GM23248 (cell line): ENCODE results near the gene LRIG2. TPM values are rescaled to one million over a fixed set of nuclear protein-coding genes. Genes with fewer than 3 reads are reported as not detected.

Experiments
- DNase-seq: peaks from one replicate; pipeline ENCODE4 v3.0.0-alpha.2; 2015
- H2AFZ ChIP-seq: fragments of 200-600 bp; sonication (generic); 2 replicates; pipeline ENCODE4 v1.6.1; 2016; ENCODE audit warnings: antibody characterized with exemption
- H3F3A ChIP-seq: fragments of 200-600 bp; sonication (generic); 2 replicates; pipeline ENCODE4 v1.6.1; 2016; ENCODE audit warnings: mild to moderate bottlenecking, antibody characterized with exemption, mixed run types; ENCODE audit not compliant: insufficient read depth
- H3K27ac ChIP-seq: fragments of 200-600 bp; sonication (generic); 2 replicates; pipeline ENCODE4 v1.5.1; 2016; ENCODE audit warnings: mild to moderate bottlenecking
- H3K27me3 ChIP-seq: fragments of 200-600 bp; sonication (generic); replicated peaks from 2 replicates; pipeline ENCODE4 v1.6.1; 2016; ENCODE audit warnings: mild to moderate bottlenecking; ENCODE audit not compliant: insufficient read depth
- H3K36me3 ChIP-seq: fragments of 200-600 bp; sonication (generic); 2 replicates; pipeline ENCODE4 v1.6.1; 2016; ENCODE audit warnings: low read depth, mild to moderate bottlenecking
- H3K4me1 ChIP-seq: fragments of 200-600 bp; sonication (generic); 2 replicates; pipeline ENCODE4 v1.6.1; 2016; ENCODE audit warnings: mild to moderate bottlenecking; ENCODE audit not compliant: insufficient read depth
- H3K4me2 ChIP-seq: fragments of 200-600 bp; sonication (generic); one replicate; pipeline ENCODE4 v1.6.1; 2016; ENCODE audit warnings: mild to moderate bottlenecking; ENCODE audit not compliant: unreplicated experiment
- H3K4me3 ChIP-seq: fragments of 200-600 bp; sonication (generic); 2 replicates; pipeline ENCODE4 v1.5.1; 2016; ENCODE audit warnings: mild to moderate bottlenecking
- H3K79me2 ChIP-seq: fragments of 200-600 bp; sonication (generic); 2 replicates; pipeline ENCODE4 v1.6.1; 2016; ENCODE audit warnings: mild to moderate bottlenecking; ENCODE audit not compliant: insufficient read depth
- H3K9ac ChIP-seq: fragments of 200-600 bp; sonication (generic); 2 replicates; pipeline ENCODE4 v1.6.1; 2016; ENCODE audit warnings: mild to moderate bottlenecking
- H3K9me2 ChIP-seq: fragments of 200-600 bp; sonication (generic); 2 replicates; pipeline ENCODE4 v1.6.1; 2016; ENCODE audit warnings: mixed run types, mild to moderate bottlenecking, moderate library complexity; ENCODE audit not compliant: insufficient read depth
- H3K9me3 ChIP-seq: fragments of 200-600 bp; sonication (generic); one replicate; pipeline ENCODE4 v1.6.1; 2017; ENCODE audit warnings: low read depth
- H4K20me1 ChIP-seq: fragments of 200-600 bp; sonication (generic); 2 replicates; pipeline ENCODE4 v1.6.0; 2016; ENCODE audit not compliant: insufficient read depth
- EZH2 ChIP-seq: fragments of 200-600 bp; sonication (generic); IDR thresholded peaks from 2 replicates; pipeline ENCODE4 v1.6.1; 2018; ENCODE audit warnings: antibody characterized with exemption, mild to moderate bottlenecking; ENCODE audit not compliant: insufficient read depth, poor library complexity, severe bottlenecking
- EZH2phosphoT487 ChIP-seq: fragments of 200-600 bp; sonication (generic); IDR thresholded peaks from 2 replicates; pipeline ENCODE4 v1.6.1; 2018; ENCODE audit warnings: antibody characterized with exemption, moderate library complexity, mild to moderate bottlenecking, low read depth; ENCODE audit not compliant: insufficient read depth
- WGBS, 2 experiments: methylation state at CpG; one replicate each; pipeline ENCODE4 v1.1.6; 2015 to 2017; ENCODE audit warnings: low lambda C conversion rate in 2 of 2, low coverage in 1 of 2; ENCODE audit errors: missing lambda C conversion rate in 2 of 2; 5-methylcytosine and 5-hydroxymethylcytosine counted together
- in situ Hi-C: fragments of 300-500 bp; cut with MboI; formaldehyde crosslinking; loops from 2 replicates; pipeline ENCODE4 v1.15.0; 2020
- polyA plus RNA-seq: library from polyadenylated mRNA; unstranded; fragments of >200 nt; fragmentation: Nextera tagmentation; extraction: Ambion mirVana; gene quantifications from 2 replicates; pipeline ENCODE4 v1.2.1, GENCODE V29; 2016
- total RNA-seq: library from RNA; depleted of rRNA; stranded (reverse); fragments of >200 nt; shearing (Covaris generic); gene quantifications from 2 replicates; pipeline ENCODE4 v1.2.3, GENCODE V29; 2014

The LRIG2 gene
- total and polyA plus RNA-seq, 2 experiments from 2014 or later = 4.1 to 6.3 TPM

DNA sequence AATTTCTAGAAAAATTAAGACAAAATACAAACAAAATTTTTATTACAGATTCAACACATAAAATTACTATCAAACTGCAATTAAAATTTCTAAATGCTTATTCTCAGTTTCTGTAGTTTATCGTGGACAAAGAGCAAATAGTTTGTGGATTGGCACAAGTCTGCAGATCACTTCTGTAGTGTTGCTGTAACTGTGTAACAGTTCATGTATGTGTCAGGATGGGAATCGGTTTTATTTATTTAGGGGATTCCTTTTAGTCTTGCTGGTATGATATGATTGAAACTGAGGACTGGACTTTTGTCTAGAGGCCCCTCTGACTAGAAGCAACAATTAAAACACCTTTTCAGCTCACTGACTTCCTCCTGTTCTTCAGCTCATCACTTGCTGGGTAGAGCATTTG lies 60.8 kb downstream of the LRIG2 start:
- Histone ChIP-seq H3K9me2 (no peaks in the 10 kb centered on the region), H3K4me1 (no peaks in the 10 kb centered on the region), H4K20me1 (no peaks in the 10 kb centered on the region), H3K9me3 (no peaks in the 10 kb centered on the region), H3K4me2 (no peak overlapping the region), H3K27me3 (no peaks in the 10 kb centered on the region), H2AFZ (no peak overlapping the region), H3K9ac (no peak overlapping the region), H3K79me2 (no peaks in the 10 kb centered on the region), H3K4me3 (no peak overlapping the region), H3K27ac (no peak overlapping the region), H3F3A (peaks cover 5% of the 10 kb centered on the region; the same call in 1 of the 2 replicates), H3K36me3 (peaks cover 7% of the 10 kb centered on the region; the same call in 1 of the 2 replicates)
- in situ Hi-C loops = loop anchor here (25.0 kb wide), 1 partner anchor 804 kb away; the partner anchor contains the start of gene HIPK1
- TF ChIP-seq EZH2 (no peak), EZH2phosphoT487 (no peak)
- 97 to 100% methylated on average over 2 of the region's 2 CpGs for WGBS, 2 experiments
- no peak for DNase-seq

DNA sequence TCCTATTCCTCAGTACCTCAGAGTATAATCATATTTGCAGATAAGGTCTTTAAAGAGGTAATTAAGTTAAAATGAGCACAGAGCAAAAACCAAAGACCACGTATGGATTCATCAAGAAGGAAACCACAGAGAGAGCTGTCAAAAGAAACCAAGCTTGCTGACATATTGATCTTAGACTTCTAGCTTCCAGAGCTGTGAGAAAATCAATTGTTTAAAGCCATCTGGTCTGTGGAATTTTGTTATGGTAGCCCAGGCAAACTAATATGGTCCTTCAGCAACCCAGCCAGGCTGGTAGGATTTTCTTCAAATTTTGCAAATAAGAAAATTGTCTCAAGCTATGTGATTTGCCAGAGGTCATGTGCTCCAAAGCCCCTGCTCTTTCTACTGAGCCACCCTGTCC lies 62.5 kb downstream of the LRIG2 start:
- Histone ChIP-seq H2AFZ (no peak overlapping the region), H4K20me1 (no peaks in the 10 kb centered on the region), H3K4me2 (no peak overlapping the region), H3K4me1 (no peaks in the 10 kb centered on the region), H3K36me3 (peaks cover 7% of the 10 kb centered on the region; the same call in 1 of the 2 replicates), H3K9me2 (no peaks in the 10 kb centered on the region), H3K27ac (no peak overlapping the region), H3F3A (peaks cover 5% of the 10 kb centered on the region; the same call in 1 of the 2 replicates), H3K27me3 (no peaks in the 10 kb centered on the region), H3K4me3 (no peak overlapping the region), H3K79me2 (no peaks in the 10 kb centered on the region), H3K9ac (no peak overlapping the region), H3K9me3 (no peaks in the 10 kb centered on the region)
- in situ Hi-C loops = loop anchor here (25.0 kb wide), 1 partner anchor 802 kb away; the partner anchor contains the start of gene HIPK1
- no peak for DNase-seq
- WGBS, 2 experiments = 49 to 59% methylated on average over 1 of the region's 1 CpG
- TF ChIP-seq EZH2 (no peak), EZH2phosphoT487 (no peak)

- in situ Hi-C loops = loop anchor here (25.0 kb wide), 1 partner anchor 801 kb away; the partner anchor contains the start of gene HIPK1
- WGBS, 2 experiments = 49 to 74% methylated on average over 1 of the region's 1 CpG
Measured at GRCh38 chr1:113136476-113136875, 63.5 kb downstream of the LRIG2 start.

DNA sequence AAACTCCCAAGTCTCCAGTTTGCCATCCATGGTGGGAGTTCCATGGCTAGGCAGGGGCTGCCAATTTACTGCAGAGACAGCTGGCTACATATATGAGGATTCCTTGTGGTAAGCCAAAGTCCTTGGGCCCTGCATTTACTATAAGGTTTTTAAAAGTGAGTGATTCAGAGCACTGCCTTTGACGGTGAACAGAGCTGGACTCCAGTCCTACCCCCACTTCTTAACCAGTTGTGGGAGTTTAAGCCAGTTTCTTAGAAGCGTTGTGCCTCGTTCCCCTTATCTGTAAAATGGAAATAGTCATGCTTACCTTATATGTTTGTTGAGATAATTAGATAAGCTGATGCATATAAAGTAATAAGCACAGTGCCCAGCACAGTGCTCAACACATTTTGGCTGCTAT lies 64.6 kb downstream of the LRIG2 start:
- Histone ChIP-seq H3K27ac (no peak overlapping the region), H3K9me2 (no peaks in the 10 kb centered on the region)
- in situ Hi-C loops = loop anchor here (25.0 kb wide), 1 partner anchor 800 kb away; the partner anchor contains the start of gene HIPK1

More at GRCh38 chr1:113136476-113136875, 63.5 kb downstream of the LRIG2 start:
- H3K9me3 ChIP-seq = no peaks in the 10 kb centered on the region
- no peaks in the 10 kb centered on the region for H4K20me1 ChIP-seq
- H2AFZ ChIP-seq = no peak overlapping the region
- H3K9me2 ChIP-seq = no peaks in the 10 kb centered on the region
- no peak overlapping the region for H3K9ac ChIP-seq
- no peak overlapping the region for H3K4me2 ChIP-seq
- H3K36me3 ChIP-seq = peaks cover 7% of the 10 kb centered on the region; the same call in 1 of the 2 replicates
- H3K4me3 ChIP-seq = no peak overlapping the region
- peaks cover 9% of the 10 kb centered on the region for H3K4me1 ChIP-seq
- H3K27ac ChIP-seq = no peak overlapping the region
- no peaks in the 10 kb centered on the region for H3K79me2 ChIP-seq
- H3F3A ChIP-seq = peaks cover 9% of the 10 kb centered on the region
- DNase-seq = no peak
- TF ChIP-seq EZH2phosphoT487 (no peak), EZH2 (no peak)
- H3K27me3 ChIP-seq = no peaks in the 10 kb centered on the region

More for the DNA sequence above, 64.6 kb downstream of the LRIG2 start:
- no peak overlapping the region for H3K9ac ChIP-seq
- no peaks in the 10 kb centered on the region; the same call in 1 of the 2 replicates for H3K36me3 ChIP-seq
- H3K79me2 ChIP-seq = no peaks in the 10 kb centered on the region
- H3K27me3 ChIP-seq = no peaks in the 10 kb centered on the region
- no peaks in the 10 kb centered on the region for H4K20me1 ChIP-seq
- peaks cover 20% of the 10 kb centered on the region for H3K4me1 ChIP-seq
- DNase-seq = no peak
- no peak overlapping the region for H3K4me2 ChIP-seq
- peaks cover 20% of the 10 kb centered on the region for H3F3A ChIP-seq
- H3K9me3 ChIP-seq = no peaks in the 10 kb centered on the region
- H2AFZ ChIP-seq = peak overlapping the region; percentile 34; the same call in 1 of the 2 replicates
- TF ChIP-seq EZH2phosphoT487 (no peak), EZH2 (no peak)
- no peak overlapping the region for H3K4me3 ChIP-seq
- 58 to 77% methylated on average over 3 of the region's 3 CpGs for WGBS, 2 experiments
